ENCODE measurements around the gene ZNF296.

The ZNF296 gene

GRCh38 chr19:45091031-45091923 lies 15.0 kb upstream of the ZNF296 start:
- peak overlapping the region; percentile 54 to 98 (median 95) for H3K27ac ChIP-seq

GRCh38 chr19:45090606-45091005 lies 14.3 kb upstream of the ZNF296 start:
- Histone ChIP-seq H3K4me3 (peak overlapping the region in 1 of 7 experiments; percentile 67), H3K27ac (peak overlapping the region in 6 of 21 experiments; percentile 60 to 97 (median 92))

More at GRCh38 chr19:45091031-45091923, 15.0 kb upstream of the ZNF296 start:
- peak overlapping the region; percentile 65 to 100 (median 83) for H3K4me3 ChIP-seq

- no peak overlapping the region for H3K4me3 ChIP-seq
- no peak overlapping the region for H3K27ac ChIP-seq
These were observed 13.8 kb upstream of the ZNF296 start for GRCh38 chr19:45090034-45090433.

GRCh38 chr19:45087531-45087930 lies 11.3 kb upstream of the ZNF296 start:
- H3K27ac ChIP-seq = peak overlapping the region in 3 of 21 experiments; percentile 24 to 67 (median 53)
- no peak overlapping the region for H3K4me3 ChIP-seq

- Histone ChIP-seq H3K4me3 (no peak overlapping the region), H3K27ac (no peak overlapping the region)
These were observed 10.2 kb upstream of the ZNF296 start for GRCh38 chr19:45086480-45086879.

- H3K4me3 ChIP-seq = no peak overlapping the region
- H3K27ac ChIP-seq = no peak overlapping the region
These were observed 5.9 kb upstream of the ZNF296 start for GRCh38 chr19:45082170-45082569.

- Histone ChIP-seq H3K4me3 (peak overlapping the region; percentile 56 to 95 (median 86)), H3K27ac (peak overlapping the region in 20 of 21 experiments; percentile 63 to 98 (median 87))
These were observed 3.7 kb upstream of the ZNF296 start for GRCh38 chr19:45079911-45080370.

GRCh38 chr19:45079063-45079910 lies 3.0 kb upstream of the ZNF296 start, which contains the start of gene GEMIN7:
Gene GEMIN7, plus strand, starts transcription at chr19:45079260. Its CDS starts 10,855 bp downstream, at chr19:45090115.
- peak within 1 kb of the TSS; percentile 37 to 98 (median 87) for H3K27ac ChIP-seq
- peak within 1 kb of the TSS; percentile 56 to 95 (median 86) for H3K4me3 ChIP-seq

- peak overlapping the region; percentile 56 to 95 (median 86) for H3K4me3 ChIP-seq
- peak overlapping the region in 19 of 21 experiments; percentile 63 to 98 (median 87) for H3K27ac ChIP-seq
These were observed 2.2 kb upstream of the ZNF296 start for GRCh38 chr19:45078390-45079062.

GRCh38 chr19:45076851-45077730 lies 813 bp upstream of the ZNF296 start:
- peak overlapping the region in 15 of 21 experiments; percentile 27 to 92 (median 80) for H3K27ac ChIP-seq

GRCh38 chr19:45075301-45076028 lies 813 bp downstream of the ZNF296 start:
- peak overlapping the region; percentile 10 to 92 (median 77) for H3K27ac ChIP-seq

More at GRCh38 chr19:45076851-45077730, 813 bp upstream of the ZNF296 start:
- H3K4me3 ChIP-seq = peak overlapping the region in 4 of 7 experiments; percentile 53 to 62 (median 58)

GRCh38 chr19:45074744-45075300 lies 1.5 kb downstream of the ZNF296 start:
- peak overlapping the region; percentile 3 to 62 (median 57) for H3K4me3 ChIP-seq
- peak overlapping the region in 18 of 21 experiments; percentile 6 to 92 (median 80) for H3K27ac ChIP-seq

More at GRCh38 chr19:45075301-45076028, 813 bp downstream of the ZNF296 start:
- H3K4me3 ChIP-seq = peak overlapping the region; percentile 43 to 62 (median 57)

GRCh38 chr19:45071969-45072790 lies 4.1 kb downstream of the ZNF296 start:
- Histone ChIP-seq H3K27ac (peak overlapping the region in 4 of 21 experiments; percentile 5 to 75 (median 60)), H3K4me3 (no peak overlapping the region)

GRCh38 chr19:45071545-45071938 lies 4.7 kb downstream of the ZNF296 start:
- Histone ChIP-seq H3K27ac (peak overlapping the region in 10 of 21 experiments; percentile 14 to 75 (median 46)), H3K4me3 (no peak overlapping the region)

- H3K27ac ChIP-seq = peak overlapping the region in 10 of 21 experiments; percentile 14 to 75 (median 46)
- H3K4me3 ChIP-seq = no peak overlapping the region
These were observed 5.3 kb downstream of the ZNF296 start for GRCh38 chr19:45070861-45071544.

- no peak overlapping the region for H3K4me3 ChIP-seq
- H3K27ac ChIP-seq = peak overlapping the region in 6 of 21 experiments; percentile 21 to 75 (median 54)
These were observed 6.1 kb downstream of the ZNF296 start for GRCh38 chr19:45070214-45070613.
